ENCODE results near the gene LYRM7. TPM values are rescaled to one million over a fixed set of nuclear protein-coding genes. Genes with fewer than 3 reads are reported as not detected.
A peak's percentile ranks its signal among the peaks of the same experiment; 100 is the strongest.
"Not testable (repeated sequence)": the region's sequence is repeated elsewhere in the genome, so short reads cannot be mapped to it uniquely, and the experiment has no call there.

Gene LYRM7
- total and polyA plus RNA-seq, 10 of the 15 experiments (the other 5 are each of a cell fraction or from before 2014, with no cell fraction given) = 9.2 to 68.8 (median 20.2) TPM

DNA sequence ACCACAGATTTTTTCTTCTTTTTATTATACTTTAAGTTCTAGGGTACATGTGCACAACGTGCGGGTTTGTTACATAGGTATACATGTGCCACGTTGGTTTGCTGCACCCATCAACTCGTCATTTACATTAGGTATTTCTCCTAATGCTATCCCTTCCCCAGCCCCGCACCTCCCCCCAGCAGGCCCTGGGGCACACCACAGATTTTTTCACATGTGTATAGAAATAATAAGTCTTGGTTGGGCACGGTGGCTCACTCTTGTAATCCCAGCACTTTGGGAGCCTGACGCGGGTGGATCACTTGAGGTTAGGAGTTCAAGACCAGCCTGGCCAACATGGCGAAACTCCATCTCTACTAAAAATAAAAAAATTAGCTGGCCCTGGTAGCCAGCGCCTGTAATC is 83.3 kb downstream of the LYRM7 start:
- H3K27me3 ChIP-seq (replicated peaks in 1 of 2; ENCODE audit: control insufficient read depth in 2 of 2, insufficient read depth in 2 of 2, low read length in 1 of 2); H3K36me3 ChIP-seq (ENCODE audit: control insufficient read depth in 2 of 2, insufficient read depth in 2 of 2, low read length in 1 of 2); in situ Hi-C loops (cut with MboI); ATAC-seq; FAIRE-seq; DNase-seq (ENCODE audit: low read depth, low spot score); H3K9me3 ChIP-seq (replicated peaks; ENCODE audit: control insufficient read depth, insufficient read depth, low read length); H4K20me1 ChIP-seq (ENCODE audit: control insufficient read depth, insufficient read depth); H2AFZ ChIP-seq (ENCODE audit: control insufficient read depth, low read depth, low read length); BruUV-seq (replicated peaks); intact Hi-C loops (cut with micrococcal nuclease; ENCODE audit: unreplicated experiment); H3K9ac ChIP-seq (ENCODE audit: control insufficient read depth, insufficient read depth, low read length): not testable (repeated sequence)
- Histone ChIP-seq H3K4me2 (ENCODE audit: control insufficient read depth, insufficient read depth) (peak overlapping the region; percentile 25; the same call in 1 of the 2 replicates), H3K79me2 (ENCODE audit: control insufficient read depth, insufficient read depth, low read length) (peaks cover 45% of the 10 kb centered on the region), H3K4me1 (ENCODE audit: control insufficient read depth, insufficient read depth, low read length) (peaks cover 55% of the 10 kb centered on the region), H3K4me3 (peak overlapping the region; percentile 38; the same call in 1 of the 2 replicates), H3K27ac (ENCODE audit: control insufficient read depth, insufficient read depth) (peak overlapping the region; percentile 80; the same call in 1 of the 2 replicates)
- SMC1A ChIA-PET (ENCODE audit: uncharacterized antibody, unreplicated experiment) = interaction anchor here (1.0 to 41.3 kb wide), 8 partner anchors 9 to 125 kb away, joined by 3 to 1218 read pairs (median 8); partner anchors contain the start of gene CDC42SE2
- CTCF ChIA-PET = interaction anchor here (0.6 to 1.6 kb wide), 6 partner anchors 9 to 32 kb away, joined by 3 to 10 read pairs (median 4); partner anchors contain the start of gene CDC42SE2
- RAD21 ChIA-PET (ENCODE audit: unreplicated experiment) = interaction anchor here (1.0 to 13.6 kb wide), 7 partner anchors 10 to 128 kb away, joined by 3 to 161 read pairs (median 15); partner anchors contain the start of gene CDC42SE2
- POLR2A ChIA-PET = interaction anchor here (0.9 to 10.7 kb wide), 3 partner anchors 9 to 29 kb away, joined by 4 to 141 read pairs (median 4); partner anchors contain the start of gene CDC42SE2
- 77% methylated on average over 10 of the region's 10 CpGs for WGBS (ENCODE audit: insufficient coverage, insufficient replicate concordance, low lambda C conversion rate, missing lambda C conversion rate)

DNA sequence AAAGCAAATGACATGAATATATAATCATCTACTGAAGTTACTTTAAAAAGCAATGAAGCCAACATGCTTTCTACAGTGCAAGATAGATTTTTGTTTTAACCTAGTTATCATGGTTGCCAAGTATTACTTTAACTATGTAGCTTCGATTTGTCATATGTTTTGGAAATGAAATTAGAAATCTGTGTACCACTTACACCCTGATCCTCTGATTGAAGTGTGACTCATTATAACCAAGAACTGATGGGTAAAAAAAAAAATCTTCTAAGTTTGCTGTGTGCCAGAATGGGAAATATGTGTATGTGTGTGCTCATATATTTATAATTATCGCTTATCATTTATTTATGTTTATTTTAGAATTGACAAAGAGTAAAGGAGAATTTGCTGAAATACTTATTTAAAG is 84.0 kb downstream of the LYRM7 start:
- ChIA-PET POLR2A (interaction anchor here (0.9 to 10.7 kb wide), 2 partner anchors 9 to 30 kb away, joined by 4 to 141 read pairs; partner anchors contain the start of gene CDC42SE2), RAD21 (ENCODE audit: unreplicated experiment) (interaction anchor here (0.7 to 13.6 kb wide), 6 partner anchors 11 to 66 kb away, joined by 3 to 161 read pairs (median 4); no protein-coding TSS in a partner anchor), CTCF (interaction anchor here (0.9 to 1.4 kb wide), 4 partner anchors 8 to 40 kb away, joined by 3 to 5 read pairs (median 4); no protein-coding TSS in a partner anchor), SMC1A (ENCODE audit: uncharacterized antibody, unreplicated experiment) (interaction anchor here (0.6 to 41.3 kb wide), 8 partner anchors 8 to 160 kb away, joined by 3 to 1218 read pairs (median 4); partner anchors contain the start of genes CDC42SE2 and HINT1)
- DNase-seq (ENCODE audit: low read depth, low spot score) (no peak), ATAC-seq (no peak), FAIRE-seq (no peak)
- H4K20me1 ChIP-seq (ENCODE audit: control insufficient read depth, insufficient read depth) = no peaks in the 10 kb centered on the region
- H3K4me3 ChIP-seq = no peak overlapping the region
- TF ChIP-seq, protein P1, sequence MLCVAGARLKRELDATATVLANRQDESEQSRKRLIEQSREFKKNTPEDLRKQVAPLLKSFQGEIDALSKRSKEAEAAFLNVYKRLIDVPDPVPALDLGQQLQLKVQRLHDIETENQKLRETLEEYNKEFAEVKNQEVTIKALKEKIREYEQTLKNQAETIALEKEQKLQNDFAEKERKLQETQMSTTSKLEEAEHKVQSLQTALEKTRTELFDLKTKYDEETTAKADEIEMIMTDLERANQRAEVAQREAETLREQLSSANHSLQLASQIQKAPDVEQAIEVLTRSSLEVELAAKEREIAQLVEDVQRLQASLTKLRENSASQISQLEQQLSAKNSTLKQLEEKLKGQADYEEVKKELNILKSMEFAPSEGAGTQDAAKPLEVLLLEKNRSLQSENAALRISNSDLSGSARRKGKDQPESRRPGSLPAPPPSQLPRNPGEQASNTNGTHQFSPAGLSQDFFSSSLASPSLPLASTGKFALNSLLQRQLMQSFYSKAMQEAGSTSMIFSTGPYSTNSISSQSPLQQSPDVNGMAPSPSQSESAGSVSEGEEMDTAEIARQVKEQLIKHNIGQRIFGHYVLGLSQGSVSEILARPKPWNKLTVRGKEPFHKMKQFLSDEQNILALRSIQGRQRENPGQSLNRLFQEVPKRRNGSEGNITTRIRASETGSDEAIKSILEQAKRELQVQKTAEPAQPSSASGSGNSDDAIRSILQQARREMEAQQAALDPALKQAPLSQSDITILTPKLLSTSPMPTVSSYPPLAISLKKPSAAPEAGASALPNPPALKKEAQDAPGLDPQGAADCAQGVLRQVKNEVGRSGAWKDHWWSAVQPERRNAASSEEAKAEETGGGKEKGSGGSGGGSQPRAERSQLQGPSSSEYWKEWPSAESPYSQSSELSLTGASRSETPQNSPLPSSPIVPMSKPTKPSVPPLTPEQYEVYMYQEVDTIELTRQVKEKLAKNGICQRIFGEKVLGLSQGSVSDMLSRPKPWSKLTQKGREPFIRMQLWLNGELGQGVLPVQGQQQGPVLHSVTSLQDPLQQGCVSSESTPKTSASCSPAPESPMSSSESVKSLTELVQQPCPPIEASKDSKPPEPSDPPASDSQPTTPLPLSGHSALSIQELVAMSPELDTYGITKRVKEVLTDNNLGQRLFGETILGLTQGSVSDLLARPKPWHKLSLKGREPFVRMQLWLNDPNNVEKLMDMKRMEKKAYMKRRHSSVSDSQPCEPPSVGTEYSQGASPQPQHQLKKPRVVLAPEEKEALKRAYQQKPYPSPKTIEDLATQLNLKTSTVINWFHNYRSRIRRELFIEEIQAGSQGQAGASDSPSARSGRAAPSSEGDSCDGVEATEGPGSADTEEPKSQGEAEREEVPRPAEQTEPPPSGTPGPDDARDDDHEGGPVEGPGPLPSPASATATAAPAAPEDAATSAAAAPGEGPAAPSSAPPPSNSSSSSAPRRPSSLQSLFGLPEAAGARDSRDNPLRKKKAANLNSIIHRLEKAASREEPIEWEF (IDR thresholded peaks at IDR 0.05; ENCODE audit: insufficient replicate concordance, low read depth, low read length) = no peak
- TF ChIP-seq, protein P2, sequence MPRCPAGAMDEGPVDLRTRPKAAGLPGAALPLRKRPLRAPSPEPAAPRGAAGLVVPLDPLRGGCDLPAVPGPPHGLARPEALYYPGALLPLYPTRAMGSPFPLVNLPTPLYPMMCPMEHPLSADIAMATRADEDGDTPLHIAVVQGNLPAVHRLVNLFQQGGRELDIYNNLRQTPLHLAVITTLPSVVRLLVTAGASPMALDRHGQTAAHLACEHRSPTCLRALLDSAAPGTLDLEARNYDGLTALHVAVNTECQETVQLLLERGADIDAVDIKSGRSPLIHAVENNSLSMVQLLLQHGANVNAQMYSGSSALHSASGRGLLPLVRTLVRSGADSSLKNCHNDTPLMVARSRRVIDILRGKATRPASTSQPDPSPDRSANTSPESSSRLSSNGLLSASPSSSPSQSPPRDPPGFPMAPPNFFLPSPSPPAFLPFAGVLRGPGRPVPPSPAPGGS (IDR thresholded peaks at IDR 0.05; ENCODE audit: borderline replicate concordance, insufficient read depth, low read depth, low read length, poor library complexity, severe bottlenecking) = peak; percentile 63
- H3K27ac ChIP-seq (ENCODE audit: control insufficient read depth, insufficient read depth) = no peak overlapping the region
- peaks cover 48% of the 10 kb centered on the region for H3K79me2 ChIP-seq (ENCODE audit: control insufficient read depth, insufficient read depth, low read length)
- WGBS (ENCODE audit: insufficient coverage, insufficient replicate concordance, low lambda C conversion rate, missing lambda C conversion rate) = 49% methylated on average over 2 of the region's 2 CpGs
- H3K4me2 ChIP-seq (ENCODE audit: control insufficient read depth, insufficient read depth) = peak overlapping the region; percentile 25; the same call in 1 of the 2 replicates
- H3K4me1 ChIP-seq (ENCODE audit: control insufficient read depth, insufficient read depth, low read length) = peaks cover 49% of the 10 kb centered on the region
- no peak overlapping the region for H2AFZ ChIP-seq (ENCODE audit: control insufficient read depth, low read depth, low read length)
- no peak overlapping the region for H3K9ac ChIP-seq (ENCODE audit: control insufficient read depth, insufficient read depth, low read length)
- H3K9me3 ChIP-seq (replicated peaks; ENCODE audit: control insufficient read depth, insufficient read depth, low read length) = no peaks in the 10 kb centered on the region
- H3K27me3 ChIP-seq (replicated peaks in 1 of 2; ENCODE audit: control insufficient read depth in 2 of 2, insufficient read depth in 2 of 2, low read length in 1 of 2) = no peaks in the 10 kb centered on the region
- in situ Hi-C loops (cut with MboI) (no loop called here), intact Hi-C loops (cut with micrococcal nuclease; ENCODE audit: unreplicated experiment) (no loop called here)
- H3K36me3 ChIP-seq (ENCODE audit: control insufficient read depth in 2 of 2, insufficient read depth in 2 of 2, low read length in 1 of 2) = peaks cover 0 to 10% of the 10 kb centered on the region in 2 experiments; a peak in 2 of 4 replicates
- no TSS peak for BruUV-seq (replicated peaks)
